Prostate gland (tissue), 2 donors: ENCODE data around the gene YIPF5. TPM values are rescaled to one million over a fixed set of nuclear protein-coding genes. Genes with fewer than 3 reads are reported as not detected.

Source experiments
- DNase-seq: peaks from one replicate; pipeline ENCODE4 v3.0.0-alpha.2; 2019; ENCODE audit warnings: low spot score
- H3K27ac ChIP-seq, 2 donors: fragments of 200-600 bp; sonication (generic); 2 replicates each; pipeline ENCODE4 v1.5.1; 2017 to 2019
- H3K27me3 ChIP-seq: fragments of 200-600 bp; sonication (generic); replicated peaks from 2 replicates; pipeline ENCODE4 v1.5.1; 2019; ENCODE audit not compliant: insufficient read depth
- H3K36me3 ChIP-seq, 2 donors: fragments of 200-600 bp; sonication (generic); 1 replicate in 1 of 2; 2 replicates in 1 of 2; pipeline versions ENCODE4 v1.5.1 to v1.8.1; 2017 to 2019
- H3K4me1 ChIP-seq: fragments of 200-600 bp; sonication (generic); replicated peaks from 2 replicates; pipeline ENCODE4 v1.5.1; 2019
- H3K4me3 ChIP-seq, 2 donors: fragments of 200-600 bp; sonication (generic); 2 replicates each; pipeline ENCODE4 v1.5.1; 2017 to 2019
- H3K9me3 ChIP-seq: fragments of 200-600 bp; sonication (generic); 2 replicates; pipeline ENCODE4 v1.5.1; 2017
- CTCF ChIP-seq, 4 experiments: fragments of 200-600 bp in 2 of 4; fragments of 450-650 bp in 2 of 4; sonication (generic) in 2 of 4; IDR thresholded peaks; 1 replicate in 3 of 4; 2 replicates in 1 of 4; pipeline ENCODE4 v1.5.1; 2016 to 2019; ENCODE audit warnings: antibody characterized with exemption in 4 of 4, mild to moderate bottlenecking in 2 of 4, moderate library complexity in 2 of 4
- POLR2A ChIP-seq: fragments of 450-650 bp; IDR thresholded peaks from one replicate; pipeline ENCODE4 v1.6.1; 2016; ENCODE audit warnings: antibody characterized with exemption, mild to moderate bottlenecking
- POLR2AphosphoS5 ChIP-seq: sonication (generic); formaldehyde crosslinking; IDR thresholded peaks from one replicate; pipeline ENCODE4 v1.6.1; 2017; ENCODE audit warnings: antibody characterized with exemption
- whole genome bisulfite sequencing: methylation state at CpG from one replicate; pipeline ENCODE4 v1.1.5; 2018; 5-methylcytosine and 5-hydroxymethylcytosine counted together
- intact Hi-C: fragments of 100-400 bp; cut with DNase I; formaldehyde crosslinking; loops from one replicate; pipeline ENCODE4 v1.14.2; 2022
- total RNA-seq, 2 donors: library from RNA; depleted of rRNA; stranded (reverse); fragments of >200 nt; gene quantifications; one replicate each; pipeline ENCODE4 v1.1.0, GENCODE V29; 2016

The YIPF5 gene
- total RNA-seq, 2 donors from 2014 or later: 34.4 to 45.3 TPM

- Histone ChIP-seq H3K4me3 (no peak overlapping the region), H3K9me3 (no peaks in the 10 kb centered on the region), H3K27me3 (no peaks in the 10 kb centered on the region), H3K36me3 (no peaks in the 10 kb centered on the region), H3K4me1 (no peaks in the 10 kb centered on the region), H3K27ac (no peak overlapping the region)
- TF ChIP-seq POLR2A: no peak
- no peak for TF ChIP-seq POLR2AphosphoS5
- no peak for TF ChIP-seq CTCF (IDR thresholded peaks at IDR 0.05)
- peak; percentile 12 for DNase-seq
- 2% methylated on average over 2 of the region's 2 CpGs for WGBS
- intact Hi-C loops: no loop called here
Measured at GRCh38 chr5:144187699-144188294, 17.3 kb upstream of the YIPF5 start.

GRCh38 chr5:144183254-144183889 lies 12.9 kb upstream of the YIPF5 start:
- TF ChIP-seq CTCF (IDR thresholded peaks at IDR 0.05) (peak in 3 of 4 experiments; percentile 57 to 63 (median 62)), POLR2AphosphoS5 (no peak), POLR2A (no peak)
- Histone ChIP-seq H3K36me3 (no peaks in the 10 kb centered on the region), H3K9me3 (no peaks in the 10 kb centered on the region), H3K27ac (no peak overlapping the region), H3K4me3 (no peak overlapping the region), H3K27me3 (no peaks in the 10 kb centered on the region), H3K4me1 (no peaks in the 10 kb centered on the region)
- no peak for DNase-seq
- 10% methylated on average over 4 of the region's 4 CpGs for WGBS
- intact Hi-C loops: no loop called here

GRCh38 chr5:144179226-144179625 lies 8.8 kb upstream of the YIPF5 start:
- intact Hi-C loops: no loop called here
- Histone ChIP-seq H3K4me3 (no peak overlapping the region), H3K36me3 (no peaks in the 10 kb centered on the region), H3K4me1 (no peaks in the 10 kb centered on the region), H3K9me3 (no peaks in the 10 kb centered on the region), H3K27ac (no peak overlapping the region), H3K27me3 (no peaks in the 10 kb centered on the region)
- DNase-seq: no peak
- WGBS: 100% methylated on average over 1 of the region's 1 CpG
- no peak for TF ChIP-seq POLR2AphosphoS5
- TF ChIP-seq CTCF (IDR thresholded peaks at IDR 0.05): no peak
- TF ChIP-seq POLR2A: no peak

- H3K9me3 ChIP-seq: no peaks in the 10 kb centered on the region
- no peak for DNase-seq
- intact Hi-C loops: no loop called here
- no peak overlapping the region for H3K4me3 ChIP-seq
- no peaks in the 10 kb centered on the region for H3K36me3 ChIP-seq
- 77% methylated on average over 3 of the region's 3 CpGs for WGBS
- no peaks in the 10 kb centered on the region for H3K4me1 ChIP-seq
- no peak for TF ChIP-seq CTCF (IDR thresholded peaks at IDR 0.05)
- no peak for TF ChIP-seq POLR2AphosphoS5
- TF ChIP-seq POLR2A: no peak
- no peak overlapping the region for H3K27ac ChIP-seq
- no peaks in the 10 kb centered on the region for H3K27me3 ChIP-seq
Measured at GRCh38 chr5:144177548-144177947, 7.1 kb upstream of the YIPF5 start.

GRCh38 chr5:144173766-144174165 lies 3.3 kb upstream of the YIPF5 start:
- Histone ChIP-seq H3K36me3 (no peaks in the 10 kb centered on the region), H3K27ac (no peak overlapping the region), H3K9me3 (no peaks in the 10 kb centered on the region), H3K27me3 (no peaks in the 10 kb centered on the region), H3K4me1 (no peaks in the 10 kb centered on the region), H3K4me3 (no peak overlapping the region)
- WGBS: 35% methylated on average over 3 of the region's 3 CpGs
- DNase-seq: no peak
- intact Hi-C loops: no loop called here
- TF ChIP-seq POLR2AphosphoS5 (no peak), POLR2A (no peak), CTCF (IDR thresholded peaks at IDR 0.05) (no peak)
